NCI-H1048 (cell line): ENCODE measurements around the gene PIGB.
"Not testable (repeated sequence)": the region's sequence is repeated elsewhere in the genome, so short reads cannot be mapped to it uniquely, and the experiment has no call there.

ENCODE experiments used
- DNase-seq: peaks from one replicate; lab custom pipeline; 2025; lab: John Stamatoyannopoulos, UW

PIGB gene

GRCh38 chr15:55302801-55303200, 16.2 kb upstream of the PIGB start:
- not testable (repeated sequence) for DNase-seq

- no peak for DNase-seq
Observed at GRCh38 chr15:55319537-55320237, 665 bp downstream of the PIGB start.

- DNase-seq: no peak
Observed at GRCh38 chr15:55320238-55320550, 1.2 kb downstream of the PIGB start.

GRCh38 chr15:55320963-55321362, 1.9 kb downstream of the PIGB start:
- DNase-seq: no peak

GRCh38 chr15:55322467-55322866, 3.4 kb downstream of the PIGB start:
- DNase-seq: no peak

- DNase-seq: no peak
Observed at GRCh38 chr15:55327387-55327786, 8.4 kb downstream of the PIGB start.

- no peak for DNase-seq
Observed at GRCh38 chr15:55334371-55334770, 15.3 kb downstream of the PIGB start.

- no peak for DNase-seq
Observed at GRCh38 chr15:55334997-55335396, 16.0 kb downstream of the PIGB start.

GRCh38 chr15:55337160-55337559, 18.1 kb downstream of the PIGB start:
- DNase-seq: no peak

- no peak for DNase-seq
Observed at GRCh38 chr15:55343168-55343567, 24.1 kb downstream of the PIGB start.

GRCh38 chr15:55344206-55344605, 25.2 kb downstream of the PIGB start:
- peak; percentile 62 for DNase-seq

GRCh38 chr15:55348281-55348778, 29.3 kb downstream of the PIGB start:
- no peak for DNase-seq

- no peak for DNase-seq
Observed at GRCh38 chr15:55349282-55349681, 30.3 kb downstream of the PIGB start.

- no peak for DNase-seq
Observed at GRCh38 chr15:55353025-55353424, 34.0 kb downstream of the PIGB start.

GRCh38 chr15:55356985-55357585, 38.1 kb downstream of the PIGB start:
- DNase-seq: no peak

GRCh38 chr15:55357774-55358173, 38.8 kb downstream of the PIGB start:
- no peak for DNase-seq

- DNase-seq: no peak
Observed at GRCh38 chr15:55358471-55358870, 39.4 kb downstream of the PIGB start.

GRCh38 chr15:55360256-55360655, 41.2 kb downstream of the PIGB start:
- no peak for DNase-seq

- no peak for DNase-seq
Observed at GRCh38 chr15:55361048-55361447, 42.0 kb downstream of the PIGB start.

- no peak for DNase-seq
Observed at GRCh38 chr15:55362641-55363040, 43.6 kb downstream of the PIGB start.

- DNase-seq: no peak
Observed at GRCh38 chr15:55366981-55367380, 48.0 kb downstream of the PIGB start.

- DNase-seq: no peak
Observed at GRCh38 chr15:55372701-55373440, 53.8 kb downstream of the PIGB start.

GRCh38 chr15:55379095-55379494, 60.1 kb downstream of the PIGB start:
- DNase-seq: no peak
